Activated CD8-positive, alpha-beta T cell treated with anti-CD3 and anti-CD28 coated beads for 36 hours (primary cell): ENCODE data around the gene CHD5. TPM values are rescaled to one million over a fixed set of nuclear protein-coding genes. Genes with fewer than 3 reads are reported as not detected.
A peak's percentile ranks its signal among the peaks of the same experiment; 100 is the strongest.

Experiments
- ATAC-seq: fragments of 200-7000 bp; cut with Tn5 transposase; one replicate; pipeline ENCODE4 v1.10.0; 2021; ENCODE audit warnings: mild to moderate bottlenecking, moderate library complexity
- CTCF ChIA-PET: fragments of 350-600 bp; sonication (Branson Sonifier 250); formaldehyde crosslinking; loops from one replicate; lab custom pipeline; 2021; ENCODE audit warnings: antibody characterized with exemption; lab: Charles Lee
- POLR2A ChIA-PET: fragments of 350-600 bp; sonication (Branson Sonifier 250); formaldehyde crosslinking; loops from one replicate; lab custom pipeline; 2021; ENCODE audit warnings: antibody characterized with exemption; lab: Charles Lee
- DNase-seq: peaks from one replicate; pipeline ENCODE4 v3.0.0-alpha.2; 2020
- H3K27ac Mint-ChIP-seq: one replicate; pipeline ENCODE4 v1.8.0; 2021; ENCODE audit warnings: mild to moderate bottlenecking, mixed read lengths
- H3K27me3 Mint-ChIP-seq: one replicate; pipeline ENCODE4 v1.8.0; 2021; ENCODE audit warnings: mixed read lengths
- H3K36me3 Mint-ChIP-seq: one replicate; pipeline ENCODE4 v1.8.0; 2021; ENCODE audit warnings: low read depth, mixed read lengths
- H3K4me1 Mint-ChIP-seq: one replicate; pipeline ENCODE4 v1.8.0; 2021; ENCODE audit warnings: low read depth, mixed read lengths
- H3K4me3 Mint-ChIP-seq: one replicate; pipeline ENCODE4 v1.8.0; 2021; ENCODE audit warnings: mild to moderate bottlenecking, moderate library complexity, mixed read lengths
- H3K9me3 Mint-ChIP-seq: one replicate; pipeline ENCODE4 v1.8.0; 2021; ENCODE audit warnings: mixed read lengths
- intact Hi-C: fragments of 100-400 bp; cut with micrococcal nuclease; formaldehyde crosslinking; loops from one replicate; pipeline ENCODE4 v1.10.0; 2022
- total RNA-seq, 2 experiments: library from RNA; stranded (reverse); gene quantifications; one replicate each; pipeline ENCODE4 v1.2.3, GENCODE V29; 2021
- TF ChIP-seq, protein P1 (sequence below): fragments of 200-600 bp; IDR thresholded peaks from one replicate; pipeline ENCODE4 v1.8.0; 2022; ENCODE audit warnings: antibody characterized with exemption, mild to moderate bottlenecking

CHD5 gene
- total RNA-seq, 2 experiments from 2014 or later, result 0.61 to 0.63 TPM

DNA sequence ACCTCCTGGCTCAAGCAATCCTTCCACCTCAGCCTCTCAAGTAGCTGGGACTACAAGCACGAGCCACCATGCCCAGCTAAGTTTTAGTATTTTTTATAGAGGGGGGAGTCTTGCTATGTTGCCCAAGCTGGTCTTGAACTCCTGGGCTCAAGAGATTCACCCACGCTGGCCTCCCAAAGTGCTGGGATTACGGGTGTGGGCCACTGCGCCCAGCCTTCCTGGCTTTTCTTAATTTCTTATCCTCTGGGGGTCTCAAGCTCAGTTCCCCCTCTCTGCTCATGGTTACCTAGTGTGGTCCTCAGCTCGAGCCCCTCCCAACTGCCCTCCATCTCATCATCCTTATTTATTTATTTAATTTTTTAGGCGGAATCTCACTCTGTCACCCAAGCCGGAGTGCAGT, 22.1 kb upstream of the CHD5 start:
- no peak overlapping the region for H3K4me3 Mint-ChIP-seq
- CTCF ChIA-PET, result interaction anchor here (1.3 to 1.4 kb wide), 2 partner anchors 17 to 238 kb away, joined by 3 read pairs; no protein-coding TSS in a partner anchor
- peaks cover 17% of the 10 kb centered on the region for H3K36me3 Mint-ChIP-seq
- DNase-seq (no peak), ATAC-seq (no peak)
- TF ChIP-seq, protein P1, sequence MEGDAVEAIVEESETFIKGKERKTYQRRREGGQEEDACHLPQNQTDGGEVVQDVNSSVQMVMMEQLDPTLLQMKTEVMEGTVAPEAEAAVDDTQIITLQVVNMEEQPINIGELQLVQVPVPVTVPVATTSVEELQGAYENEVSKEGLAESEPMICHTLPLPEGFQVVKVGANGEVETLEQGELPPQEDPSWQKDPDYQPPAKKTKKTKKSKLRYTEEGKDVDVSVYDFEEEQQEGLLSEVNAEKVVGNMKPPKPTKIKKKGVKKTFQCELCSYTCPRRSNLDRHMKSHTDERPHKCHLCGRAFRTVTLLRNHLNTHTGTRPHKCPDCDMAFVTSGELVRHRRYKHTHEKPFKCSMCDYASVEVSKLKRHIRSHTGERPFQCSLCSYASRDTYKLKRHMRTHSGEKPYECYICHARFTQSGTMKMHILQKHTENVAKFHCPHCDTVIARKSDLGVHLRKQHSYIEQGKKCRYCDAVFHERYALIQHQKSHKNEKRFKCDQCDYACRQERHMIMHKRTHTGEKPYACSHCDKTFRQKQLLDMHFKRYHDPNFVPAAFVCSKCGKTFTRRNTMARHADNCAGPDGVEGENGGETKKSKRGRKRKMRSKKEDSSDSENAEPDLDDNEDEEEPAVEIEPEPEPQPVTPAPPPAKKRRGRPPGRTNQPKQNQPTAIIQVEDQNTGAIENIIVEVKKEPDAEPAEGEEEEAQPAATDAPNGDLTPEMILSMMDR, result no peak
- no peaks in the 10 kb centered on the region for H3K9me3 Mint-ChIP-seq
- peaks cover 8% of the 10 kb centered on the region for H3K27me3 Mint-ChIP-seq
- POLR2A ChIA-PET, result interaction anchor here (1.7 kb wide), 1 partner anchor 17 kb away, joined by 5 read pairs; no protein-coding TSS in a partner anchor
- H3K27ac Mint-ChIP-seq, result no peak overlapping the region
- H3K4me1 Mint-ChIP-seq, result peaks cover 36% of the 10 kb centered on the region
- intact Hi-C loops, result no loop called here

DNA sequence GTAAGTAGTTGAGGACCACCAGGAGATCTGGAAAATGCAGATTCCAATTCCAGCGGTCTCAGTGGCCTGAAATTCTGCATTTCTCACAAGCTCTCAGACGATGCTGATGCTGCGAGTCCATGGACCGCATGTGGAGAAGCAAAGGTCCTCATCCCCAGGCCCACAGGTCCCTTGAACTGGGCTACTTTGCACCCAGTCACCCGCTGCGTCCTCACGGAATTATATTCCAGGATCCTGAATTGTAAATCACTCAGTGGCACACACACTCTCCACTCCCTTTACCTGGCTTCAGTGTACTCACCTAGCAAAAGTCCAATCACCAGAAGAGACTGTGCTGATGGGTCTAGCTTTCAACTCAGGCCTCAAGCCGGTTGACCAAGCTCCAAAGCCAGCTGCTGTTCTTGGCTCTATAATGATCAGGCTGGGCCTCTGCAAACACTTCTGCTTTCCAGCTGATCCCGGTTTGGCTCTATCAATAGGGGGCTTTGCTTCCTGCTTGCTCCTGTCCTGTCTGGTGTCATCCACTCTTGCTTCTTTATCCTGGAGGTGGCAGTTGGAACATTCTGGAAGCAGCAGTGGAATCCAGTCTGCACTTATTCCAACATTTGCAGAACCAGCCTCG, 20.2 kb upstream of the CHD5 start:
- H3K9me3 Mint-ChIP-seq, result no peaks in the 10 kb centered on the region
- DNase-seq, result no peak
- intact Hi-C loops, result no loop called here
- peaks cover 33% of the 10 kb centered on the region for H3K36me3 Mint-ChIP-seq
- H3K27me3 Mint-ChIP-seq, result peaks cover 2% of the 10 kb centered on the region
- H3K27ac Mint-ChIP-seq, result peak overlapping the region; percentile 90
- CTCF ChIA-PET, result interaction anchor here (0.5 to 1.8 kb wide), 3 partner anchors 38 to 1568 kb away, joined by 4 to 6 read pairs (median 5); no protein-coding TSS in a partner anchor
- H3K4me1 Mint-ChIP-seq, result peaks cover 47% of the 10 kb centered on the region
- POLR2A ChIA-PET, result interaction anchor here (1.0 to 4.0 kb wide), 4 partner anchors 11 to 39 kb away, joined by 3 to 32 read pairs (median 12); no protein-coding TSS in a partner anchor
- TF ChIP-seq, protein P1, result no peak
- no peak for ATAC-seq
- peak overlapping the region; percentile 94 for H3K4me3 Mint-ChIP-seq

DNA sequence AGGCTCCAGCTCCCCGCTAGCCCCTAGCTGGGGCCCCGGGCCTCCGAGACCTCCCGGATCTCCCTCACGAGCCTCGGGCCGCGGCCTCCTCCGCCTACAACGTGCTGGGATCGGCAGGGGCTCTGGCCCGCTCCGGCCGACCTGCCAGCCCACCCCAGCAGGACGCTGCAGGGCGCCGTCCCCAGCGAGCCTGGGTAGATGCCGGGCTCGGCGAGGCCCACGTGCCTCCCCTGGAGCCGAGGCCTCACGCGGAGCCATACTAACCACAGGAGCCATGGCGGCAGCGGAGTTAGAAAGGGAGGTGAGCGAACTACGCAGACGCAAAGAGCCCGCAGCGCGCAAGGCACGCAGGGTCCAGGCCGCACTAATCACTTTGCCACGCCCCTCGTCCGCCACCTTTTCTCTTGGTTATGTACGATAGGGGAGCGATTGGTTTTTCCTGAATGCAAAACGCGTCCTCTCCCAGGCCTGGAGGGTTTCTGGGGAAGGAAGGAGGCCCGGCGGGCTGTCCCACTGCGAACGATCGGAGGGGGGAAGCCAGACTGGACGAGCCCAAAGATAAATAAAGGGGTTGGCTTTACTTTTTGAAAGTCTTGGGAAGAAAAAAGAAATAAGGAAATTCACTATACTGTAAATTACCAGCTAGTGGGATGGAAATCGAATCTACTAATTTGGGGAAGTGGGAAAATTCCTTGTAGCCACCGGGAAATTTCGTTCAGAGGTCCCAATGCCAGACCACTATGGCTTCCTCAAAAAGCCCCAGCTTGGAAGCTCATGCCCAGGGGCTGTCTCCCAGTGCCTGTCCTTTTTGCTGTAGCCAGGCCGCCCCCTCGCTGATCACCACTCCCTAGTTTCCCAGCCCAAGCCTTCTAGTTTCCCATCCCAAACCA, 19.4 kb upstream of the CHD5 start, which contains the start of gene RPL22:
TSS of gene RPL22 (minus strand) at position 298 of the 890 bp plus-strand sequence. CDS start at position 276, 22 bp downstream.
- ChIA-PET POLR2A (interaction anchor here (1.0 to 4.0 kb wide), 6 partner anchors 11 to 40 kb away, joined by 3 to 32 read pairs (median 4); no protein-coding TSS in a partner anchor), CTCF (interaction anchor here (0.5 to 2.1 kb wide), 5 partner anchors 14 to 1568 kb away, joined by 3 to 14 read pairs (median 5); no protein-coding TSS in a partner anchor)
- Mint-ChIP-seq H3K27ac (peak within 1 kb of the TSS; percentile 90), H3K27me3 (peaks cover 2% of the 10 kb centered on the region), H3K4me1 (peaks cover 43% of the 10 kb centered on the region), H3K4me3 (peak within 1 kb of the TSS; percentile 94), H3K36me3 (peaks cover 35% of the 10 kb centered on the region), H3K9me3 (no peaks in the 10 kb centered on the region)
- intact Hi-C loops, result no loop called here
- DNase-seq, result peak; percentile 100
- ATAC-seq, result peak; percentile 99
- TF ChIP-seq, protein P1, result no peak

DNA sequence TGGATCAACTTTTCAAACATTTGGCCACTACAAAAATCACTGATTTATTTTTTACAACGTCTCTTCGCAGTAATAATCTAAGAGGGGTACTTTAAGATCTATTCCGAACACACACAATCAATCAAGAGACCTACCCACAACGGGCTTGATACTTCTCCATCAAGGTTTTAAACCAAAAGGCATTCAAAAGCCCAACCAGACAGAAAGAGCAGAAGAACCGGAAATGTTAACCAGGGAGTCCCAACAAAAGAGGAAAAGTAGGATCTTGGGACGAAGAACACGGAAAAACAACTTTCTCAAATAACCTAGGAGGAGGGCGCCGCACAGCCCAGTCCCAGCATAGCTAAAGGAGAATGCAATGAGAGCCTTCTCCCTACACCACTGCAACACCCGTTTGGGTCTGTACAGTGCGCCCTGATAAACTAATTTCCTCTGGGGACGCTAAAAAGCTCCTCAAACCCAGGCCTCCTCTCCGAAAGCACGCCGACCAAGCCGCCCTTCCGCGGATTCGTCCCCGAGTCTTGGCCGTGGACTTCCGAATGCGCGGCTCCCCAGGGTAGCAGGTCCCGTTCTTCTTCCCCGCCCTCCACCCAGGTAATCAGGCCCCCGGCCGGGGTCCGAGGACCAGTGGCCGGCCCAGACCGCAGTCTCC, 18.7 kb upstream of the CHD5 start:
- CTCF ChIA-PET, result interaction anchor here (0.8 to 2.1 kb wide), 4 partner anchors 8 to 48 kb away, joined by 3 to 14 read pairs (median 4); no protein-coding TSS in a partner anchor
- peak; percentile 32 for DNase-seq
- peaks cover 42% of the 10 kb centered on the region for H3K4me1 Mint-ChIP-seq
- peak overlapping the region; percentile 94 for H3K4me3 Mint-ChIP-seq
- H3K9me3 Mint-ChIP-seq, result no peaks in the 10 kb centered on the region
- peak overlapping the region; percentile 90 for H3K27ac Mint-ChIP-seq
- intact Hi-C loops, result no loop called here
- POLR2A ChIA-PET, result interaction anchor here (0.5 to 4.0 kb wide), 6 partner anchors 9 to 134 kb away, joined by 3 to 32 read pairs (median 4); no protein-coding TSS in a partner anchor
- TF ChIP-seq, protein P1, result no peak
- ATAC-seq, result peak; percentile 2
- no peaks in the 10 kb centered on the region for H3K27me3 Mint-ChIP-seq
- H3K36me3 Mint-ChIP-seq, result peaks cover 40% of the 10 kb centered on the region
